ENCODE results near the gene NIPAL4.

Gene NIPAL4

GRCh38 chr5:157513182-157513581 is 53.2 kb downstream of the NIPAL4 start:
- TF ChIP-seq, protein P1, sequence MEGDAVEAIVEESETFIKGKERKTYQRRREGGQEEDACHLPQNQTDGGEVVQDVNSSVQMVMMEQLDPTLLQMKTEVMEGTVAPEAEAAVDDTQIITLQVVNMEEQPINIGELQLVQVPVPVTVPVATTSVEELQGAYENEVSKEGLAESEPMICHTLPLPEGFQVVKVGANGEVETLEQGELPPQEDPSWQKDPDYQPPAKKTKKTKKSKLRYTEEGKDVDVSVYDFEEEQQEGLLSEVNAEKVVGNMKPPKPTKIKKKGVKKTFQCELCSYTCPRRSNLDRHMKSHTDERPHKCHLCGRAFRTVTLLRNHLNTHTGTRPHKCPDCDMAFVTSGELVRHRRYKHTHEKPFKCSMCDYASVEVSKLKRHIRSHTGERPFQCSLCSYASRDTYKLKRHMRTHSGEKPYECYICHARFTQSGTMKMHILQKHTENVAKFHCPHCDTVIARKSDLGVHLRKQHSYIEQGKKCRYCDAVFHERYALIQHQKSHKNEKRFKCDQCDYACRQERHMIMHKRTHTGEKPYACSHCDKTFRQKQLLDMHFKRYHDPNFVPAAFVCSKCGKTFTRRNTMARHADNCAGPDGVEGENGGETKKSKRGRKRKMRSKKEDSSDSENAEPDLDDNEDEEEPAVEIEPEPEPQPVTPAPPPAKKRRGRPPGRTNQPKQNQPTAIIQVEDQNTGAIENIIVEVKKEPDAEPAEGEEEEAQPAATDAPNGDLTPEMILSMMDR (IDR thresholded peaks at IDR 0.05; ENCODE audit: borderline replicate concordance, extremely low read depth, low read length, poor library complexity, severe bottlenecking): no peak
- no peak for TF ChIP-seq EZH2 (IDR thresholded peaks at IDR 0.05; ENCODE audit: borderline replicate concordance, low read depth, low read length, severe bottlenecking)
- H3K9ac ChIP-seq (ENCODE audit: low read depth, low read length): no peak overlapping the region
- H3K4me3 ChIP-seq (ENCODE audit: low read depth in 1 of 2, low read length in 2 of 2): no peak overlapping the region
- DNase-seq (no peak), ATAC-seq (ENCODE audit: insufficient read depth, low read depth) (no peak)
- H3K27me3 ChIP-seq (ENCODE audit: insufficient read depth, low read length, poor library complexity): no peaks in the 10 kb centered on the region
- H3K9me3 ChIP-seq (ENCODE audit: insufficient read depth, low read length, severe bottlenecking): no peaks in the 10 kb centered on the region
- H2AFZ ChIP-seq (ENCODE audit: low read depth, low read length): no peak overlapping the region
- no peak overlapping the region for H3K4me2 ChIP-seq (ENCODE audit: insufficient read depth, low read length)
- H3K36me3 ChIP-seq (ENCODE audit: insufficient read depth, low read length): no peaks in the 10 kb centered on the region; the same call in 1 of the 2 replicates
- no peak overlapping the region for H3K27ac ChIP-seq (ENCODE audit: low read length)
- H3K79me2 ChIP-seq (ENCODE audit: insufficient read depth, low read length): no peaks in the 10 kb centered on the region
- no peaks in the 10 kb centered on the region for H4K20me1 ChIP-seq (ENCODE audit: insufficient read depth, low read length)
- H3K4me1 ChIP-seq (ENCODE audit: insufficient read depth, low read length): no peaks in the 10 kb centered on the region

- H3K27ac ChIP-seq (ENCODE audit: low read length): no peak overlapping the region
- H3K9ac ChIP-seq (ENCODE audit: low read depth, low read length): no peak overlapping the region
- H2AFZ ChIP-seq (ENCODE audit: low read depth, low read length): no peak overlapping the region
- H3K4me2 ChIP-seq (ENCODE audit: insufficient read depth, low read length): no peak overlapping the region
- H3K4me3 ChIP-seq (ENCODE audit: low read depth in 1 of 2, low read length in 2 of 2): no peak overlapping the region
- H3K4me1 ChIP-seq (ENCODE audit: insufficient read depth, low read length): no peaks in the 10 kb centered on the region
- H3K9me3 ChIP-seq (ENCODE audit: insufficient read depth, low read length, severe bottlenecking): no peaks in the 10 kb centered on the region
- no peaks in the 10 kb centered on the region; the same call in 1 of the 2 replicates for H3K36me3 ChIP-seq (ENCODE audit: insufficient read depth, low read length)
- TF ChIP-seq, protein P1 (IDR thresholded peaks at IDR 0.05; ENCODE audit: borderline replicate concordance, extremely low read depth, low read length, poor library complexity, severe bottlenecking): no peak
- no peak for TF ChIP-seq EZH2 (IDR thresholded peaks at IDR 0.05; ENCODE audit: borderline replicate concordance, low read depth, low read length, severe bottlenecking)
- H3K27me3 ChIP-seq (ENCODE audit: insufficient read depth, low read length, poor library complexity): no peaks in the 10 kb centered on the region
- no peaks in the 10 kb centered on the region for H4K20me1 ChIP-seq (ENCODE audit: insufficient read depth, low read length)
- H3K79me2 ChIP-seq (ENCODE audit: insufficient read depth, low read length): no peaks in the 10 kb centered on the region
- no peak for ATAC-seq (ENCODE audit: insufficient read depth, low read depth)
- no peak for DNase-seq
These were observed 55.0 kb downstream of the NIPAL4 start for GRCh38 chr5:157514974-157515373.

DNA sequence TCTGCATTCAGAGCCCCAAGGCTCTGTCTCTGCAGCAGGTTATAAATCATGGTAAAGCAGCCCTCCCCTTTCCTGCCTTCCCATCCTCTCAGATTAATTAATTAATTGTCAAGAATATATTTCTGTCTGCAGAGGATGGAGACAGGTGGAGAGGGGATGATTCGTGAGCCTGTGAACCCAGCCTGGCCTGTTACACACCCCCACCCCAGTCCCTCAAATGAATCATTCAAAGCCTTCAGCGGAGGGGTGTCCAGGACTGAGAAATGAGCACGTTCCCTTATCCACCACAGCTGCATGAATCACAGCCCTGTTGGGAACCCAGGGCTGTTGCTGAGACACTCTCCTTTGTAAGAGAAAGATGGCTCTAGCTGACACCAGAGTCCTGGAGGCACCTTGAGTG is 56.0 kb downstream of the NIPAL4 start:
- Histone ChIP-seq H3K36me3 (ENCODE audit: insufficient read depth, low read length) (no peaks in the 10 kb centered on the region; the same call in 1 of the 2 replicates), H3K27me3 (ENCODE audit: insufficient read depth, low read length, poor library complexity) (no peaks in the 10 kb centered on the region), H2AFZ (ENCODE audit: low read depth, low read length) (no peak overlapping the region), H3K79me2 (ENCODE audit: insufficient read depth, low read length) (no peaks in the 10 kb centered on the region), H4K20me1 (ENCODE audit: insufficient read depth, low read length) (no peaks in the 10 kb centered on the region), H3K27ac (ENCODE audit: low read length) (no peak overlapping the region), H3K4me2 (ENCODE audit: insufficient read depth, low read length) (no peak overlapping the region), H3K4me3 (ENCODE audit: low read depth in 1 of 2, low read length in 2 of 2) (no peak overlapping the region), H3K4me1 (ENCODE audit: insufficient read depth, low read length) (no peaks in the 10 kb centered on the region), H3K9ac (ENCODE audit: low read depth, low read length) (no peak overlapping the region), H3K9me3 (ENCODE audit: insufficient read depth, low read length, severe bottlenecking) (no peaks in the 10 kb centered on the region)
- DNase-seq (no peak), ATAC-seq (ENCODE audit: insufficient read depth, low read depth) (no peak)
- TF ChIP-seq EZH2 (IDR thresholded peaks at IDR 0.05; ENCODE audit: borderline replicate concordance, low read depth, low read length, severe bottlenecking): no peak
- TF ChIP-seq, protein P1 (IDR thresholded peaks at IDR 0.05; ENCODE audit: borderline replicate concordance, extremely low read depth, low read length, poor library complexity, severe bottlenecking): no peak

All from DND-41 (cell line).